NT2/D1 (cell line): ENCODE data around the gene SNED1.

Experiments
- SUZ12 ChIP-seq: IDR thresholded peaks from 2 replicates; pipeline ENCODE4 v1.6.1; 2011; ENCODE audit not compliant: insufficient read length, insufficient read depth; ENCODE audit errors: extremely low read depth
- YY1 ChIP-seq: IDR thresholded peaks from 2 replicates; pipeline ENCODE4 v1.6.1; 2011; ENCODE audit not compliant: insufficient read length, insufficient read depth
- ZNF274 ChIP-seq: IDR thresholded peaks from 2 replicates; pipeline ENCODE4 v1.6.1; 2011; ENCODE audit warnings: mild to moderate bottlenecking, low read depth, low read length

GRCh38 chr2:241111440-241111805 is 113.0 kb downstream of the SNED1 start:
- TF ChIP-seq YY1 = no peak
- no peak for TF ChIP-seq ZNF274
- no peak for TF ChIP-seq SUZ12
